H9 (cell line): ENCODE results near the gene KSR1. TPM values are rescaled to one million over a fixed set of nuclear protein-coding genes. Genes with fewer than 3 reads are reported as not detected.

Source experiments
- DNase-seq: peaks from one replicate; pipeline ENCODE4 v3.0.0-alpha.2; 2017
- H2AFZ ChIP-seq: one replicate; pipeline ENCODE4 v1.6.1; 2013; ENCODE audit warnings: mild to moderate bottlenecking, low read length, control low read depth, moderate library complexity
- H2AK5ac ChIP-seq: 2 replicates; pipeline ENCODE4 v1.6.1; 2013; ENCODE audit warnings: low read length, control low read depth, mixed read lengths; ENCODE audit not compliant: insufficient read length
- H2BK120ac ChIP-seq: one replicate; pipeline ENCODE4 v1.6.1; 2013; ENCODE audit warnings: low read depth, mild to moderate bottlenecking, low read length, control low read depth, inconsistent platforms; ENCODE audit not compliant: poor library complexity, severe bottlenecking
- H2BK12ac ChIP-seq: 2 replicates; pipeline ENCODE4 v1.6.1; 2013; ENCODE audit warnings: low read length, control low read depth, mixed read lengths, low read depth; ENCODE audit not compliant: insufficient read length
- H2BK15ac ChIP-seq: 2 replicates; pipeline ENCODE4 v1.6.1; 2013; ENCODE audit warnings: low read depth, low read length, control low read depth
- H2BK20ac ChIP-seq: one replicate; pipeline ENCODE4 v1.6.1; 2013; ENCODE audit warnings: low read depth, mild to moderate bottlenecking, low read length, control low read depth, inconsistent platforms; ENCODE audit not compliant: poor library complexity, severe bottlenecking
- H2BK5ac ChIP-seq: 2 replicates; pipeline ENCODE4 v1.6.1; 2013; ENCODE audit warnings: low read length, control low read depth, mixed read lengths; ENCODE audit not compliant: insufficient read length
- H3K14ac ChIP-seq: 2 replicates; pipeline ENCODE4 v1.6.1; 2013; ENCODE audit warnings: low read length, control low read depth; ENCODE audit not compliant: insufficient read depth
- H3K18ac ChIP-seq: 2 replicates; pipeline ENCODE4 v1.6.1; 2013; ENCODE audit warnings: low read depth, mild to moderate bottlenecking, mixed read lengths, low read length, control low read depth; ENCODE audit not compliant: insufficient read length
- H3K23ac ChIP-seq: 2 replicates; pipeline ENCODE4 v1.6.1; 2013; ENCODE audit warnings: low read length, control low read depth, mixed read lengths, low read depth; ENCODE audit not compliant: insufficient read length
- H3K23me2 ChIP-seq: 2 replicates; pipeline ENCODE4 v1.6.1; 2013; ENCODE audit warnings: low read depth, mild to moderate bottlenecking, mixed read lengths, low read length, control low read depth; ENCODE audit not compliant: insufficient read length, poor library complexity, severe bottlenecking
- H3K27ac ChIP-seq: 2 replicates; pipeline ENCODE4 v1.5.1; 2013; ENCODE audit warnings: low read length, control low read depth, mixed read lengths, low read depth; ENCODE audit not compliant: insufficient read length
- H3K27me3 ChIP-seq: 2 replicates; pipeline ENCODE4 v1.6.1; 2013; ENCODE audit warnings: low read length, control low read depth, inconsistent platforms; ENCODE audit not compliant: insufficient read depth
- H3K4ac ChIP-seq: 2 replicates; pipeline ENCODE4 v1.6.1; 2013; ENCODE audit warnings: low read depth, mild to moderate bottlenecking, control low read depth, inconsistent platforms, low read length, moderate library complexity
- H3K4me1 ChIP-seq: 2 replicates; pipeline ENCODE4 v1.6.1; 2013; ENCODE audit warnings: low read length, control low read depth, inconsistent platforms; ENCODE audit not compliant: insufficient read depth
- H3K4me2 ChIP-seq: 2 replicates; pipeline ENCODE4 v1.6.1; 2013; ENCODE audit warnings: low read length, control low read depth, mixed read lengths; ENCODE audit not compliant: insufficient read length, insufficient read depth
- H3K56ac ChIP-seq: 2 replicates; pipeline ENCODE4 v1.6.1; 2013; ENCODE audit warnings: low read depth, mild to moderate bottlenecking, mixed read lengths, low read length, control low read depth; ENCODE audit not compliant: insufficient read length
- H3K79me1 ChIP-seq: 2 replicates; pipeline ENCODE4 v1.6.1; 2013; ENCODE audit warnings: low read depth, mild to moderate bottlenecking, moderate library complexity, low read length, control low read depth, inconsistent platforms; ENCODE audit not compliant: insufficient read depth, poor library complexity, severe bottlenecking
- H3K79me2 ChIP-seq: 2 replicates; pipeline ENCODE4 v1.6.1; 2013; ENCODE audit warnings: low read length, control low read depth, inconsistent platforms; ENCODE audit not compliant: insufficient read depth
- H3K9ac ChIP-seq: 2 replicates; pipeline ENCODE4 v1.6.1; 2013; ENCODE audit warnings: low read length, control low read depth, mixed read lengths; ENCODE audit not compliant: insufficient read length; ENCODE audit errors: extremely low read depth
- H3K9me3 ChIP-seq: one replicate; pipeline ENCODE4 v1.6.1; 2013; ENCODE audit warnings: low read depth, low read length, inconsistent platforms; ENCODE audit not compliant: control insufficient read depth
- H3T11ph ChIP-seq: one replicate; pipeline ENCODE4 v1.6.1; 2013; ENCODE audit warnings: mild to moderate bottlenecking, low read length, control low read depth, inconsistent platforms
- H4K20me1 ChIP-seq: one replicate; pipeline ENCODE4 v1.6.1; 2013; ENCODE audit not compliant: control insufficient read depth, insufficient read length, insufficient read depth
- H4K5ac ChIP-seq: 2 replicates; pipeline ENCODE4 v1.6.1; 2013; ENCODE audit warnings: low read depth, mild to moderate bottlenecking, mixed read lengths, low read length, control low read depth; ENCODE audit not compliant: insufficient read length
- H4K8ac ChIP-seq: replicated peaks from 2 replicates; pipeline ENCODE4 v1.6.1; 2013; ENCODE audit warnings: low read length, control low read depth, mixed read lengths, low read depth; ENCODE audit not compliant: insufficient read length
- H4K91ac ChIP-seq: 2 replicates; pipeline ENCODE4 v1.6.1; 2013; ENCODE audit warnings: low read depth, mild to moderate bottlenecking, moderate library complexity, mixed read lengths, low read length, control low read depth; ENCODE audit not compliant: insufficient read length
- H3K27ac Mint-ChIP-seq, 3 experiments: 2 replicates in 2 of 3; 3 replicates in 1 of 3; pipeline ENCODE4 v1.8.0; 2020 to 2021; ENCODE audit warnings: mixed read lengths in 3 of 3, mild to moderate bottlenecking in 1 of 3, moderate library complexity in 1 of 3
- H3K27me3 Mint-ChIP-seq: 2 replicates; pipeline ENCODE4 v1.8.0; 2021; ENCODE audit warnings: low read depth, mild to moderate bottlenecking, moderate library complexity, mixed read lengths
- H3K36me3 Mint-ChIP-seq, 3 experiments: 2 replicates in 2 of 3; 3 replicates in 1 of 3; pipeline ENCODE4 v1.8.0; 2020 to 2021; ENCODE audit warnings: low read depth in 3 of 3, mixed read lengths in 3 of 3; ENCODE audit not compliant: insufficient read depth in 1 of 3
- H3K4me1 Mint-ChIP-seq, 2 experiments: 2 replicates each; pipeline ENCODE4 v1.8.0; 2020; ENCODE audit warnings: mixed read lengths in 2 of 2
- H3K4me3 Mint-ChIP-seq, 2 experiments: 2 replicates in 1 of 2; 3 replicates in 1 of 2; pipeline ENCODE4 v1.8.0; 2020 to 2021; ENCODE audit warnings: mild to moderate bottlenecking in 2 of 2, mixed read lengths in 2 of 2, moderate library complexity in 1 of 2
- H3K9me3 Mint-ChIP-seq, 2 experiments: 2 replicates in 1 of 2; 3 replicates in 1 of 2; pipeline ENCODE4 v1.8.0; 2020; ENCODE audit warnings: mild to moderate bottlenecking in 2 of 2, mixed read lengths in 2 of 2, moderate library complexity in 1 of 2
- CTCF ChIP-seq: fragments of 200-600 bp; sonication (generic); conservative IDR thresholded peaks from 3 replicates; pipeline ENCODE4 v1.8.0; 2021; ENCODE audit warnings: antibody characterized with exemption, mild to moderate bottlenecking
- WGBS: extraction: QIAGEN DNeasy Blood & Tissue Kit; methylation state at CpG from one replicate; pipeline ENCODE4 v1.1.7; 2013; ENCODE audit warnings: missing lambda C conversion rate, low lambda C conversion rate, mixed read lengths; ENCODE audit not compliant: insufficient read length; ENCODE audit errors: extremely low coverage; 5-methylcytosine and 5-hydroxymethylcytosine counted together
- total RNA-seq: library from RNA; stranded (reverse); gene quantifications from 2 replicates; pipeline ENCODE4 v1.2.1, GENCODE V29; 2021

KSR1 gene
- total RNA-seq, 1 experiment from 2014 or later: 44.9 TPM

GRCh38 chr17:27569884-27570577, 113.8 kb downstream of the KSR1 start:
- Histone ChIP-seq H3K56ac (no peak overlapping the region), H3K23ac (no peak overlapping the region), H4K5ac (no peak overlapping the region), H2AK5ac (no peak overlapping the region), H4K20me1 (no peaks in the 10 kb centered on the region), H3K4me1 (peaks cover 10% of the 10 kb centered on the region), H3K14ac (no peak overlapping the region), H3T11ph (no peak overlapping the region), H2BK120ac (no peak overlapping the region), H3K27ac (no peak overlapping the region), H2BK20ac (no peak overlapping the region), H3K27me3 (no peaks in the 10 kb centered on the region), H2BK5ac (no peak overlapping the region), H3K18ac (no peak overlapping the region), H3K79me2 (no peaks in the 10 kb centered on the region), H4K8ac (no peak overlapping the region), H3K4ac (no peak overlapping the region), H2BK12ac (no peak overlapping the region), H4K91ac (no peak overlapping the region), H3K9ac (no peak overlapping the region), H3K79me1 (no peaks in the 10 kb centered on the region), H3K9me3 (no peaks in the 10 kb centered on the region), H2AFZ (no peak overlapping the region), H2BK15ac (no peak overlapping the region), H3K23me2 (no peaks in the 10 kb centered on the region), H3K4me2 (no peak overlapping the region)
- no peak for DNase-seq
- WGBS: no CpG with 5 or more reads among the region's 7 CpGs
- H3K27me3 Mint-ChIP-seq: no peaks in the 10 kb centered on the region
- no peak overlapping the region for H3K4me3 Mint-ChIP-seq
- no peak for TF ChIP-seq CTCF
- peaks cover 48 to 55% of the 10 kb centered on the region in 2 experiments for H3K4me1 Mint-ChIP-seq
- no peaks in the 10 kb centered on the region; a peak in 2 of 7 replicates for H3K36me3 Mint-ChIP-seq
- no peaks in the 10 kb centered on the region for H3K9me3 Mint-ChIP-seq
- peak overlapping the region in 2 of 3 experiments; percentile 67 to 89; a peak in 4 of 7 replicates for H3K27ac Mint-ChIP-seq
